ENCODE results near the gene IL1R1. TPM values are rescaled to one million over a fixed set of nuclear protein-coding genes. Genes with fewer than 3 reads are reported as not detected.
A peak's percentile ranks its signal among the peaks of the same experiment; 100 is the strongest.

IL1R1 gene
- total RNA-seq, 1 donor = 89.8 TPM

- peak overlapping the region; percentile 96 for H3K4me2 ChIP-seq (ENCODE audit: insufficient read depth, low read length)
- H3K4me3 ChIP-seq (ENCODE audit: insufficient read depth, low read length) = peak overlapping the region; percentile 82
- H3K27ac ChIP-seq (ENCODE audit: low read depth, low read length) = peak overlapping the region; percentile 84
- H3K27me3 ChIP-seq (ENCODE audit: insufficient read depth, low read length) = no peaks in the 10 kb centered on the region
- H2AFZ ChIP-seq (ENCODE audit: low read length) = peak overlapping the region; percentile 2
- peaks cover 32% of the 10 kb centered on the region for H3K36me3 ChIP-seq (ENCODE audit: insufficient read depth, low read length)
- peaks cover 25% of the 10 kb centered on the region for H3K9me3 ChIP-seq (ENCODE audit: low read depth, low read length)
- peaks cover 29% of the 10 kb centered on the region for H3K4me1 ChIP-seq (ENCODE audit: insufficient read depth, low read length)
- TF ChIP-seq CTCF (IDR thresholded peaks at IDR 0.05; ENCODE audit: extremely low read depth, low read depth, low read length) = no peak
- peaks cover 58% of the 10 kb centered on the region for H3K79me2 ChIP-seq (ENCODE audit: insufficient read depth, low read length)
- H4K20me1 ChIP-seq (ENCODE audit: insufficient read depth, low read length) = peaks cover 9% of the 10 kb centered on the region
- DNase-seq (ENCODE audit: insufficient read length, low spot score, missing footprints) = peak; percentile 87
Observed at GRCh38 chr2:102143450-102143985, 972 bp downstream of the IL1R1 start.

GRCh38 chr2:102144128-102144527 is 1.6 kb downstream of the IL1R1 start:
- H4K20me1 ChIP-seq (ENCODE audit: insufficient read depth, low read length) = peaks cover 9% of the 10 kb centered on the region
- peaks cover 64% of the 10 kb centered on the region for H3K79me2 ChIP-seq (ENCODE audit: insufficient read depth, low read length)
- H3K27ac ChIP-seq (ENCODE audit: low read depth, low read length) = peak overlapping the region; percentile 84
- no peaks in the 10 kb centered on the region for H3K27me3 ChIP-seq (ENCODE audit: insufficient read depth, low read length)
- peaks cover 29% of the 10 kb centered on the region for H3K4me1 ChIP-seq (ENCODE audit: insufficient read depth, low read length)
- peak overlapping the region; percentile 96 for H3K4me2 ChIP-seq (ENCODE audit: insufficient read depth, low read length)
- peaks cover 25% of the 10 kb centered on the region for H3K9me3 ChIP-seq (ENCODE audit: low read depth, low read length)
- H3K36me3 ChIP-seq (ENCODE audit: insufficient read depth, low read length) = peaks cover 32% of the 10 kb centered on the region
- DNase-seq (ENCODE audit: insufficient read length, low spot score, missing footprints) = no peak
- no peak for TF ChIP-seq CTCF (IDR thresholded peaks at IDR 0.05; ENCODE audit: extremely low read depth, low read depth, low read length)
- no peak overlapping the region for H2AFZ ChIP-seq (ENCODE audit: low read length)
- H3K4me3 ChIP-seq (ENCODE audit: insufficient read depth, low read length) = peak overlapping the region; percentile 82

GRCh38 chr2:102145107-102145506 is 2.6 kb downstream of the IL1R1 start:
- peaks cover 32% of the 10 kb centered on the region for H3K36me3 ChIP-seq (ENCODE audit: insufficient read depth, low read length)
- H3K27ac ChIP-seq (ENCODE audit: low read depth, low read length) = no peak overlapping the region
- no peak for TF ChIP-seq CTCF (IDR thresholded peaks at IDR 0.05; ENCODE audit: extremely low read depth, low read depth, low read length)
- DNase-seq (ENCODE audit: insufficient read length, low spot score, missing footprints) = no peak
- H3K4me2 ChIP-seq (ENCODE audit: insufficient read depth, low read length) = no peak overlapping the region
- no peak overlapping the region for H3K4me3 ChIP-seq (ENCODE audit: insufficient read depth, low read length)
- H4K20me1 ChIP-seq (ENCODE audit: insufficient read depth, low read length) = peaks cover 12% of the 10 kb centered on the region
- H2AFZ ChIP-seq (ENCODE audit: low read length) = no peak overlapping the region
- H3K27me3 ChIP-seq (ENCODE audit: insufficient read depth, low read length) = no peaks in the 10 kb centered on the region
- H3K4me1 ChIP-seq (ENCODE audit: insufficient read depth, low read length) = peaks cover 29% of the 10 kb centered on the region
- H3K9me3 ChIP-seq (ENCODE audit: low read depth, low read length) = peaks cover 25% of the 10 kb centered on the region
- H3K79me2 ChIP-seq (ENCODE audit: insufficient read depth, low read length) = peaks cover 74% of the 10 kb centered on the region

- peaks cover 25% of the 10 kb centered on the region for H3K9me3 ChIP-seq (ENCODE audit: low read depth, low read length)
- no peak overlapping the region for H3K27ac ChIP-seq (ENCODE audit: low read depth, low read length)
- H3K4me3 ChIP-seq (ENCODE audit: insufficient read depth, low read length) = no peak overlapping the region
- peaks cover 39% of the 10 kb centered on the region for H3K36me3 ChIP-seq (ENCODE audit: insufficient read depth, low read length)
- peaks cover 81% of the 10 kb centered on the region for H3K79me2 ChIP-seq (ENCODE audit: insufficient read depth, low read length)
- no peak overlapping the region for H2AFZ ChIP-seq (ENCODE audit: low read length)
- no peaks in the 10 kb centered on the region for H3K27me3 ChIP-seq (ENCODE audit: insufficient read depth, low read length)
- DNase-seq (ENCODE audit: insufficient read length, low spot score, missing footprints) = no peak
- H4K20me1 ChIP-seq (ENCODE audit: insufficient read depth, low read length) = peaks cover 19% of the 10 kb centered on the region
- peaks cover 27% of the 10 kb centered on the region for H3K4me1 ChIP-seq (ENCODE audit: insufficient read depth, low read length)
- no peak overlapping the region for H3K4me2 ChIP-seq (ENCODE audit: insufficient read depth, low read length)
- no peak for TF ChIP-seq CTCF (IDR thresholded peaks at IDR 0.05; ENCODE audit: extremely low read depth, low read depth, low read length)
Observed at GRCh38 chr2:102145934-102146333, 3.4 kb downstream of the IL1R1 start.

All from osteoblast (primary cell).